Nephron (organoid): ENCODE data around the gene TRIO.

Source experiments
- H3K27ac Mint-ChIP-seq, 3 experiments: 2 replicates each; pipeline ENCODE4 v1.8.0; 2020; ENCODE audit warnings: mixed read lengths in 3 of 3, mild to moderate bottlenecking in 2 of 3, moderate library complexity in 1 of 3
- H3K27me3 Mint-ChIP-seq: 2 replicates; pipeline ENCODE4 v1.8.0; 2021; ENCODE audit warnings: low read depth, mild to moderate bottlenecking, moderate library complexity, mixed read lengths
- H3K36me3 Mint-ChIP-seq: 2 replicates; pipeline ENCODE4 v1.8.0; 2020; ENCODE audit warnings: low read depth, mixed read lengths
- H3K4me1 Mint-ChIP-seq: 2 replicates; pipeline ENCODE4 v1.8.0; 2020; ENCODE audit warnings: mixed read lengths
- H3K4me3 Mint-ChIP-seq, 3 experiments: 2 replicates each; pipeline ENCODE4 v1.8.0; 2020; ENCODE audit warnings: mild to moderate bottlenecking in 3 of 3, mixed read lengths in 3 of 3, moderate library complexity in 2 of 3
- H3K9me3 Mint-ChIP-seq: 2 replicates; pipeline ENCODE4 v1.8.0; 2020; ENCODE audit warnings: mixed read lengths
- TF ChIP-seq, protein P1 (sequence below), 3 experiments: fragments of 200-600 bp; sonication (generic); IDR thresholded peaks; one replicate each; pipeline ENCODE4 v1.5.0; 2021; ENCODE audit warnings: antibody characterized with exemption in 3 of 3; ENCODE audit not compliant: unreplicated experiment in 3 of 3

The TRIO gene

DNA sequence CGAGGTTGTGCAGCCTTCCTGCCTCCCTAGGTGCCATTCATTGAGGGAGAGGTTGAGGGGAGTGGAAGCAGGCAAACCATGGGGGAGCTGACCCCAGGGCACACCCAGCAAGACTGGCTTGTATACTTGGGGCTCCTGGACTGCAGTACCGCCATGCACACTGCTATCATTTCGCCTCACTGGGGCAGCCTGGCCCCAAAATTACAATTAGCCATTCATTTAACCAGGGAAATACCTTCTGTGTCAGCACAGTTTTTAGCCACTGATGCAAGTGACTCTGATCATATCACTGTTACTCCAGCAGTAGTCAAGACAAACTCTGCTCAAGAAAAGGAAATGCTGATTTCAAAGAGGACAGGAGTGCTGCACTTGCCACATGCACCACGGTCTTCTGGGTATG, 109.7 kb downstream of the TRIO start:
- no peaks in the 10 kb centered on the region for H3K9me3 Mint-ChIP-seq
- TF ChIP-seq, protein P1, sequence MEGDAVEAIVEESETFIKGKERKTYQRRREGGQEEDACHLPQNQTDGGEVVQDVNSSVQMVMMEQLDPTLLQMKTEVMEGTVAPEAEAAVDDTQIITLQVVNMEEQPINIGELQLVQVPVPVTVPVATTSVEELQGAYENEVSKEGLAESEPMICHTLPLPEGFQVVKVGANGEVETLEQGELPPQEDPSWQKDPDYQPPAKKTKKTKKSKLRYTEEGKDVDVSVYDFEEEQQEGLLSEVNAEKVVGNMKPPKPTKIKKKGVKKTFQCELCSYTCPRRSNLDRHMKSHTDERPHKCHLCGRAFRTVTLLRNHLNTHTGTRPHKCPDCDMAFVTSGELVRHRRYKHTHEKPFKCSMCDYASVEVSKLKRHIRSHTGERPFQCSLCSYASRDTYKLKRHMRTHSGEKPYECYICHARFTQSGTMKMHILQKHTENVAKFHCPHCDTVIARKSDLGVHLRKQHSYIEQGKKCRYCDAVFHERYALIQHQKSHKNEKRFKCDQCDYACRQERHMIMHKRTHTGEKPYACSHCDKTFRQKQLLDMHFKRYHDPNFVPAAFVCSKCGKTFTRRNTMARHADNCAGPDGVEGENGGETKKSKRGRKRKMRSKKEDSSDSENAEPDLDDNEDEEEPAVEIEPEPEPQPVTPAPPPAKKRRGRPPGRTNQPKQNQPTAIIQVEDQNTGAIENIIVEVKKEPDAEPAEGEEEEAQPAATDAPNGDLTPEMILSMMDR (IDR thresholded peaks at IDR 0.05; ENCODE audit: unreplicated experiment in 3 of 3): no peak
- H3K27me3 Mint-ChIP-seq: no peaks in the 10 kb centered on the region
- H3K4me3 Mint-ChIP-seq: no peak overlapping the region
- peaks cover 14% of the 10 kb centered on the region for H3K36me3 Mint-ChIP-seq
- no peak overlapping the region for H3K27ac Mint-ChIP-seq
- H3K4me1 Mint-ChIP-seq: peaks cover 52% of the 10 kb centered on the region

- no peak overlapping the region for H3K4me3 Mint-ChIP-seq
- no peaks in the 10 kb centered on the region for H3K9me3 Mint-ChIP-seq
- no peak overlapping the region for H3K27ac Mint-ChIP-seq
- peaks cover 14% of the 10 kb centered on the region for H3K36me3 Mint-ChIP-seq
- TF ChIP-seq, protein P1 (IDR thresholded peaks at IDR 0.05; ENCODE audit: unreplicated experiment in 3 of 3): no peak
- no peaks in the 10 kb centered on the region for H3K27me3 Mint-ChIP-seq
- peaks cover 53% of the 10 kb centered on the region for H3K4me1 Mint-ChIP-seq
These were observed 111.5 kb downstream of the TRIO start for GRCh38 chr5:14254686-14255085.

DNA sequence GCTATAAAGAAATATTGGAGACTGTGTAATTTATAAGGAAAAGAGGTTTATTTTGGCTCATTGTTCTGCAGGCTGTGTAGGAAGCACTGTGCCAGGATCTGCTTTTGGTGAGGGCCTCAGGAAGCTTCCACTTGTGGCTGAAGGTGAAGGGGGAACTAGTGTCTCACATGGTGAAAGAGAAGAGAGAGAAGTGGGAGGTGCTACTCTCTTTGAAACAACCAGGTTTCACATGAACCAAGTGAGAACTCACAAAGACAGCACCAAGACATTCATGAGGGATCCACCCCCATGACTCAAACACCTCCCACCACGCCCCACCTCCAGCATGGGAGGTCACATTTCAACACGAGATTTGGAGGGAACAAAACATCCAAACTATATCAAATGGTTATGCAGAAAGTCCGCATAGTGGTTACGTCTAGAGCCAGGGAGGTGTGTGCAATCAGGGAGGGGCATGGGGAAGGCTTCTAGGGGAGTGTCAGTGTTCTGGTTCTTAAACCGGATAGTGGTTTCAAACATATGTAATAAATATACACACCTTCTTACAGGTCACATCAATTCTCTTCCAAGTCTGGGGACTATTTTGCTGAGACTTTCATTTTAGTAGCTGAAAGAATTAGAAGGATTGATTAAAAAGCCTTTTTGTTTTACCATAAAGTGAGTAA, 113.0 kb downstream of the TRIO start:
- H3K4me3 Mint-ChIP-seq: no peak overlapping the region
- no peaks in the 10 kb centered on the region for H3K27me3 Mint-ChIP-seq
- H3K36me3 Mint-ChIP-seq: peaks cover 14% of the 10 kb centered on the region

GRCh38 chr5:14256756-14257393, 113.7 kb downstream of the TRIO start:
- H3K27ac Mint-ChIP-seq: no peak overlapping the region
- peaks cover 14% of the 10 kb centered on the region for H3K36me3 Mint-ChIP-seq
- no peaks in the 10 kb centered on the region for H3K27me3 Mint-ChIP-seq
- TF ChIP-seq, protein P1 (IDR thresholded peaks at IDR 0.05; ENCODE audit: unreplicated experiment in 3 of 3): no peak
- H3K9me3 Mint-ChIP-seq: no peaks in the 10 kb centered on the region
- H3K4me3 Mint-ChIP-seq: no peak overlapping the region
- H3K4me1 Mint-ChIP-seq: peaks cover 44% of the 10 kb centered on the region

More for the DNA sequence above, 113.0 kb downstream of the TRIO start:
- Mint-ChIP-seq H3K9me3 (no peaks in the 10 kb centered on the region), H3K27ac (no peak overlapping the region), H3K4me1 (peaks cover 44% of the 10 kb centered on the region)
- TF ChIP-seq, protein P1 (IDR thresholded peaks at IDR 0.05; ENCODE audit: unreplicated experiment in 3 of 3): no peak

DNA sequence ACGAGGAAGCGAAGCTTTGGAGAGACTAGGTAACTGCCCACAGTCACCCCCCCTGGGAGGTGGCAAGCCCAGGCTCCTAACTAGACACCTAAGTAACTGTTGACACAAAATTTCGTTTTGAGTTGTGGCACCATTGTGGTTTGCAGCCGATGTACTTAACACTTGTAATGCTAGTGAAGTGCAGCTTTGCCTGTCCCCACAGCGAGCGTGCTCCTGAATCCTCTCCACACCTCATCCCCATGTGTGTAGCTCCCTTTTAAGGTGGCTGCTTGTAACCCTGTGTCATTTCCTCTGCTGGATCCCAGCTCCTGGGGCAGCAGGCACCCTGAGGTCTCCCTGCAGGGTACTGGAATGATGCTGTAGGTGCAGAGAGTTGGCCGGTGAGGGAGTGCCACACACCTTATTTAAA, 114.9 kb downstream of the TRIO start:
- no peak overlapping the region for H3K4me3 Mint-ChIP-seq
- no peaks in the 10 kb centered on the region for H3K27me3 Mint-ChIP-seq
- H3K36me3 Mint-ChIP-seq: peaks cover 10% of the 10 kb centered on the region
- peaks cover 39% of the 10 kb centered on the region for H3K4me1 Mint-ChIP-seq
- H3K9me3 Mint-ChIP-seq: no peaks in the 10 kb centered on the region
- TF ChIP-seq, protein P1 (IDR thresholded peaks at IDR 0.05; ENCODE audit: unreplicated experiment in 3 of 3): no peak
- no peak overlapping the region for H3K27ac Mint-ChIP-seq

- Mint-ChIP-seq H3K4me3 (peak overlapping the region in 1 of 3 experiments; percentile 35), H3K27ac (peak overlapping the region in 1 of 3 experiments; percentile 37), H3K36me3 (peaks cover 10% of the 10 kb centered on the region), H3K27me3 (no peaks in the 10 kb centered on the region), H3K9me3 (no peaks in the 10 kb centered on the region), H3K4me1 (peaks cover 47% of the 10 kb centered on the region)
- TF ChIP-seq, protein P1 (IDR thresholded peaks at IDR 0.05; ENCODE audit: unreplicated experiment in 3 of 3): peak in 1 of 3 experiments; percentile 17
These were observed 115.7 kb downstream of the TRIO start for GRCh38 chr5:14258840-14259239.
